ENCODE measurements around the gene UNG. TPM values are rescaled to one million over a fixed set of nuclear protein-coding genes. Genes with fewer than 3 reads are reported as not detected.

Gene UNG
- total and polyA plus RNA-seq, 9 of the 15 experiments (the other 6 are each of a cell fraction or from before 2014, with no cell fraction given), result 8.4 to 59.8 (median 41.0) TPM

DNA sequence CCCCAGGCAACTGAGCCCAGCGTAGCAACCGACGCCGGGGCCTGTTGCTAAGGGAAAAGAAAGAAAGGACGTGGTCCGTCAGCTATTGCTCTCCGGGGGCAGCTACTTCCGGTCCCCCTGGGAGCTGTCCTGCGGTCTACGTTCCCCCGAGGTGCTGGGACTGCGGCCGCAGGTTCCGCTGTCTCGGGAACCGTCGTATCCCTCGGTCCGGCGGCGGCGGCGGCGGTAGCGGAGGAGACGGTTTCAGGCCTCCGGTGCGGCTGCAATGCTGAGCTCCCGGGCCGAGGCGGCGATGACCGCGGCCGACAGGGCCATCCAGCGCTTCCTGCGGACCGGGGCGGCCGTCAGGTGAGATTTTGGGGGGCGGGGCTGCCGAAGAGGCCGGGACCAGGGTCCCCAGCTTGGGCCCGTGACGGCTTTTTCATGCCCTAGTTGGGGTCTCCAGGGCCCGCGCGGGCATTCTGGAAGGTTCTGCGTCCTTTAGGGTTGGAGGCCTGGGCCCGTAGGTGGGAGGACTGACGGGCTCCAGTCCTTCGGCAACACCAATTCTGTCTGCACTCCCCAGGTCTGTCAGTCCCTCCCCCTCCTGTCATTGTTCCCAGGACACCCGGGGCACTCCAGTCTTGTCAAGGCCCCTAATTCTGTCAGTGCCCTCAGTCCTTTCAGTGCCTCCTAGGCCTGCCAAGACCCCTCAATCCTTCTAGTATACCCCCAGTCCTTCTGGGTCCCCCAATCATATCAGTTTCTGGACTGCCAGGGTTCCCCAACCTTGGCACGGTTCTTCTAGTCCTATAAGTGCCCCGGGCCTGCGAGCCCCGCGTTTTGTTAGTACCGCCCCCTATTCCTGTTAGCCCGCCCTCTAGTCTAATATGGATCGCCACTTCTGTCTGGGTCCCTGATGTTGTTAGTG lies 44.7 kb upstream of the UNG start, which contains the start of gene USP30 (continued):
- TF ChIP-seq, protein P1, sequence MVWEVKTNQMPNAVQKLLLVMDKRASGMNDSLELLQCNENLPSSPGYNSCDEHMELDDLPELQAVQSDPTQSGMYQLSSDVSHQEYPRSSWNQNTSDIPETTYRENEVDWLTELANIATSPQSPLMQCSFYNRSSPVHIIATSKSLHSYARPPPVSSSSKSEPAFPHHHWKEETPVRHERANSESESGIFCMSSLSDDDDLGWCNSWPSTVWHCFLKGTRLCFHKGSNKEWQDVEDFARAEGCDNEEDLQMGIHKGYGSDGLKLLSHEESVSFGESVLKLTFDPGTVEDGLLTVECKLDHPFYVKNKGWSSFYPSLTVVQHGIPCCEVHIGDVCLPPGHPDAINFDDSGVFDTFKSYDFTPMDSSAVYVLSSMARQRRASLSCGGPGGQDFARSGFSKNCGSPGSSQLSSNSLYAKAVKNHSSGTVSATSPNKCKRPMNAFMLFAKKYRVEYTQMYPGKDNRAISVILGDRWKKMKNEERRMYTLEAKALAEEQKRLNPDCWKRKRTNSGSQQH (CRISPR knock-in tag; IDR thresholded peaks at IDR 0.05), result no peak; the same call in 1 of the 2 replicates
- TF ChIP-seq KLF13 (tag; IDR thresholded peaks at IDR 0.05; ENCODE audit: borderline replicate concordance, low read depth) (peak; percentile 95), KHSRP (IDR thresholded peaks at IDR 0.05) (no peak), SAP30 (IDR thresholded peaks at IDR 0.05; ENCODE audit: borderline replicate concordance, insufficient read depth, low read depth, low read length, poor library complexity, severe bottlenecking) (no peak), SIN3B (IDR thresholded peaks at IDR 0.05; ENCODE audit: low read depth) (peak; percentile 93), ZNF224 (CRISPR knock-in tag; IDR thresholded peaks at IDR 0.05) (no peak), GATA2 (CRISPR knock-in tag; IDR thresholded peaks at IDR 0.05) (no peak), ZNF274 (IDR thresholded peaks at IDR 0.05; ENCODE audit: borderline replicate concordance, low read depth, low read length) (no peak), HCFC1 (IDR thresholded peaks at IDR 0.05; ENCODE audit: low read depth, low read length) (peak; percentile 93), SMARCE1 (IDR thresholded peaks at IDR 0.05) (no peak), E2F3 (CRISPR knock-in tag; IDR thresholded peaks at IDR 0.05) (no peak), SRSF9 (IDR thresholded peaks at IDR 0.05; ENCODE audit: borderline replicate concordance, low read depth, low read length) (no peak), FUS (optimal IDR thresholded peaks at IDR 0.05; ENCODE audit: low read depth, low read length) (no peak), CHCHD3 (CRISPR knock-in tag; IDR thresholded peaks at IDR 0.05) (no peak), ZNF384 (IDR thresholded peaks at IDR 0.05; ENCODE audit: low read depth, low read length) (0 out of 2 replicates have a peak, but pooled peaks have one; percentile 44), RBM25 (IDR thresholded peaks at IDR 0.05; ENCODE audit: low read depth, low read length, severe bottlenecking) (no peak), CSDE1 (IDR thresholded peaks at IDR 0.05) (peak in 1 of 2 experiments; percentile 66; a peak in 1 of 4 replicates), TAF9B (IDR thresholded peaks at IDR 0.05; ENCODE audit: partially characterized antibody) (peak; percentile 78), ELF4 (CRISPR knock-in tag; IDR thresholded peaks at IDR 0.05) (no peak), ZBTB8A (IDR thresholded peaks at IDR 0.05; ENCODE audit: partially characterized antibody) (no peak), ZNF24 (IDR thresholded peaks at IDR 0.05) (0 out of 2 replicates have a peak, but pooled peaks have one; percentile 43), PYGO2 (tag; IDR thresholded peaks at IDR 0.05) (peak; percentile 59; the same call in 1 of the 2 replicates), ZSCAN32 (CRISPR knock-in tag; IDR thresholded peaks at IDR 0.05) (no peak)
- TF ChIP-seq, protein P2, sequence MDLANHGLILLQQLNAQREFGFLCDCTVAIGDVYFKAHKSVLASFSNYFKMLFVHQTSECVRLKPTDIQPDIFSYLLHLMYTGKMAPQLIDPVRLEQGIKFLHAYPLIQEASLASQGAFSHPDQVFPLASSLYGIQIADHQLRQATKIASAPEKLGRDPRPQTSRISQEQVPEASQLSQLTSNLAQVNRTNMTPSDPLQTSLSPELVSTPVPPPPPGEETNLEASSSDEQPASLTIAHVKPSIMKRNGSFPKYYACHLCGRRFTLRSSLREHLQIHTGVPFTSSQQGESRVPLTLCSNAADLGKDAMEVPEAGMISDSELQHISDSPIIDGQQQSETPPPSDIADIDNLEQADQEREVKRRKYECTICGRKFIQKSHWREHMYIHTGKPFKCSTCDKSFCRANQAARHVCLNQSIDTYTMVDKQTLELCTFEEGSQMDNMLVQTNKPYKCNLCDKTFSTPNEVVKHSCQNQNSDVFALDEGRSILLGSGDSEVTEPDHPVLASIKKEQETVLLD (IDR thresholded peaks at IDR 0.05), result peak; percentile 74
- TF ChIP-seq, protein P3, sequence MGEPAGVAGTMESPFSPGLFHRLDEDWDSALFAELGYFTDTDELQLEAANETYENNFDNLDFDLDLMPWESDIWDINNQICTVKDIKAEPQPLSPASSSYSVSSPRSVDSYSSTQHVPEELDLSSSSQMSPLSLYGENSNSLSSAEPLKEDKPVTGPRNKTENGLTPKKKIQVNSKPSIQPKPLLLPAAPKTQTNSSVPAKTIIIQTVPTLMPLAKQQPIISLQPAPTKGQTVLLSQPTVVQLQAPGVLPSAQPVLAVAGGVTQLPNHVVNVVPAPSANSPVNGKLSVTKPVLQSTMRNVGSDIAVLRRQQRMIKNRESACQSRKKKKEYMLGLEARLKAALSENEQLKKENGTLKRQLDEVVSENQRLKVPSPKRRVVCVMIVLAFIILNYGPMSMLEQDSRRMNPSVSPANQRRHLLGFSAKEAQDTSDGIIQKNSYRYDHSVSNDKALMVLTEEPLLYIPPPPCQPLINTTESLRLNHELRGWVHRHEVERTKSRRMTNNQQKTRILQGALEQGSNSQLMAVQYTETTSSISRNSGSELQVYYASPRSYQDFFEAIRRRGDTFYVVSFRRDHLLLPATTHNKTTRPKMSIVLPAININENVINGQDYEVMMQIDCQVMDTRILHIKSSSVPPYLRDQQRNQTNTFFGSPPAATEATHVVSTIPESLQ (CRISPR knock-in tag; IDR thresholded peaks at IDR 0.05), result no peak

Data from K562 (cell line).